NCI-H187 (cell line): ENCODE data around the gene TRAPPC4.
A peak's percentile ranks its signal among the peaks of the same experiment; 100 is the strongest.
"Not testable (repeated sequence)": the region's sequence is repeated elsewhere in the genome, so short reads cannot be mapped to it uniquely, and the experiment has no call there.

Experiments
- DNase-seq, 2 experiments: peaks; one replicate each; lab custom pipeline; 2025; lab: John Stamatoyannopoulos, UW

TRAPPC4 gene

GRCh38 chr11:119014209-119014924 is 4.2 kb upstream of the TRAPPC4 start:
- no peak for DNase-seq

- no peak for DNase-seq
These were observed 3.4 kb upstream of the TRAPPC4 start for GRCh38 chr11:119015054-119015611.

- no peak for DNase-seq
These were observed 2.2 kb upstream of the TRAPPC4 start for GRCh38 chr11:119016216-119017009.

GRCh38 chr11:119017377-119017776 is 1.2 kb upstream of the TRAPPC4 start:
- not testable (repeated sequence) for DNase-seq

GRCh38 chr11:119019996-119020395 is 1.4 kb downstream of the TRAPPC4 start:
- DNase-seq = no peak

- DNase-seq = no peak
These were observed 3.1 kb downstream of the TRAPPC4 start for GRCh38 chr11:119021631-119022030.

- DNase-seq = no peak
These were observed 5.2 kb downstream of the TRAPPC4 start for GRCh38 chr11:119023741-119024140.

GRCh38 chr11:119024430-119025098 is 6.0 kb downstream of the TRAPPC4 start:
- DNase-seq = no peak

- DNase-seq = no peak
These were observed 6.5 kb downstream of the TRAPPC4 start for GRCh38 chr11:119025099-119025473.

- no peak for DNase-seq
These were observed 7.0 kb downstream of the TRAPPC4 start for GRCh38 chr11:119025541-119025940.

- DNase-seq = no peak
These were observed 7.6 kb downstream of the TRAPPC4 start for GRCh38 chr11:119025978-119026766.

GRCh38 chr11:119026970-119027369 is 8.4 kb downstream of the TRAPPC4 start:
- no peak for DNase-seq

- no peak for DNase-seq
These were observed 9.2 kb downstream of the TRAPPC4 start for GRCh38 chr11:119027561-119028345.

GRCh38 chr11:119028346-119029068 is 9.9 kb downstream of the TRAPPC4 start:
- no peak for DNase-seq

GRCh38 chr11:119029069-119029339 is 10.4 kb downstream of the TRAPPC4 start:
- no peak for DNase-seq

GRCh38 chr11:119029340-119030028 is 10.9 kb downstream of the TRAPPC4 start:
- DNase-seq = no peak

GRCh38 chr11:119030029-119030328 is 11.4 kb downstream of the TRAPPC4 start:
- no peak for DNase-seq

- DNase-seq = peak; percentile 97 to 98
These were observed 11.9 kb downstream of the TRAPPC4 start, which contains the start of gene SLC37A4 for GRCh38 chr11:119030329-119031047. Gene SLC37A4, minus strand, starts transcription at chr11:119030877.

GRCh38 chr11:119031912-119032280 is 13.3 kb downstream of the TRAPPC4 start:
- no peak for DNase-seq
